ENCODE results near the gene TNFSF12. TPM values are rescaled to one million over a fixed set of nuclear protein-coding genes. Genes with fewer than 3 reads are reported as not detected.

The TNFSF12 gene, protein sequence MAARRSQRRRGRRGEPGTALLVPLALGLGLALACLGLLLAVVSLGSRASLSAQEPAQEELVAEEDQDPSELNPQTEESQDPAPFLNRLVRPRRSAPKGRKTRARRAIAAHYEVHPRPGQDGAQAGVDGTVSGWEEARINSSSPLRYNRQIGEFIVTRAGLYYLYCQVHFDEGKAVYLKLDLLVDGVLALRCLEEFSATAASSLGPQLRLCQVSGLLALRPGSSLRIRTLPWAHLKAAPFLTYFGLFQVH
- total RNA-seq (10 to 100 TPM; 15.1 to 46.5 TPM), polyA plus RNA-seq (10 to 100 TPM; 35.4 to 72.2 TPM)
- long read RNA-seq, donor 1, transcript TNFSF12-201 (7 exons, 1,553 nt): major isoform, 13 of 29 reads
- long read RNA-seq, donor 1, partial matches to known transcripts: 9 of 29 reads
- long read RNA-seq, donor 1, other reads (novel, unspliced or antisense): 6 of 29 reads
- long read RNA-seq, donor 2, transcript TNFSF12-201 (7 exons, 1,553 nt): major isoform, 6 of 8 reads
- long read RNA-seq, donor 2, partial matches to known transcripts: 0 of 8 reads
- long read RNA-seq, donor 2, other reads (novel, unspliced or antisense): 0 of 8 reads
- long read RNA-seq, donor 3, transcript TNFSF12-201 (7 exons, 1,553 nt): major isoform, 7 of 18 reads
- long read RNA-seq, donor 3, partial matches to known transcripts: 8 of 18 reads
- long read RNA-seq, donor 3, other reads (novel, unspliced or antisense): 0 of 18 reads
- long read RNA-seq, donor 4, partial matches to known transcripts: 0 of 4 reads
- long read RNA-seq, donor 4, other reads (novel, unspliced or antisense): 0 of 4 reads
- long read RNA-seq, donor 5, transcript TNFSF12-201 (7 exons, 1,553 nt): major isoform, 6 of 16 reads
- long read RNA-seq, donor 5, partial matches to known transcripts: 0 of 16 reads
- long read RNA-seq, donor 5, other reads (novel, unspliced or antisense): 9 of 16 reads

DNA sequence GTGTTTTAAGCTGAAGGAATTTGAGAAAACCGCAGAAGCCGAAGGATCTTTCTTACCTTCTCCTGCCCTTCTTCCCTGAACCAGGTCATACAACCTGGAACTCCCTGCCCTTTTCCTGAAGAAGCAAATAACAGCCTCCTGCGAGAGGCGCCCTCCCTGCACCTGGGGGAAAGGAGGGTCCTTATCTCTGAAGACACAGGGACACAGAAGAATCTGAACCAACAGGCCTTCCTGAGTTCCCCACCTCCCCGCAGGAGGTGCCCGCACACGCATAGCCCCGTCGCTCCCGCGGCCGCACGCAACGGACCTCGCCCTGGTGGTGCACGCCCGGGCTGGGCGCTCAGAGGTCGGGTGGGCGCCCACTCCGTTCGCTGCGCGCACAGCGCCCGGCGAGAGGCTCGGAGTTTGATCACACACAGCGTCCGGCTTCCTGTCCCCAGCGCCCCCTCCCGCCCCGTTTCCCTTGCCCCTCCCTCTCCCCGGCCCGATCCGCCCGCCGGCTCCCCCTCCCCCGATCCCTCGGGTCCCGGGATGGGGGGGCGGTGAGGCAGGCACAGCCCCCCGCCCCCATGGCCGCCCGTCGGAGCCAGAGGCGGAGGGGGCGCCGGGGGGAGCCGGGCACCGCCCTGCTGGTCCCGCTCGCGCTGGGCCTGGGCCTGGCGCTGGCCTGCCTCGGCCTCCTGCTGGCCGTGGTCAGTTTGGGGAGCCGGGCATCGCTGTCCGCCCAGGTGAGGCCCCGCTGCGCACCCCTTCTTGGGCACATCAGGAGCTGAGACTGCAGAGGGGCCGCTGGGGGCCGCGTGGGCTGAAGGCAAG lies at the start of gene TNFSF12:
TSS of gene TNFSF12 (plus strand) at position 474 of the 816 bp plus-strand sequence. CDS start at position 570, 96 bp downstream.
- peak within 1 kb of the TSS; percentile 67 to 93 for H3K9ac ChIP-seq (ENCODE audit: insufficient read depth in 1 of 2, low read length in 2 of 2)
- H3K36me3 ChIP-seq (ENCODE audit: control insufficient read depth in 4 of 4, insufficient read depth in 4 of 4, low read length in 4 of 4): peaks cover 0 to 3% (median under 1%) of the 10 kb centered on the region in 4 donors
- H3K4me3 ChIP-seq: peak within 1 kb of the TSS; percentile 74
- ATAC-seq (ENCODE audit: insufficient read depth, low FRiP score): peak; percentile 50
- peak within 1 kb of the TSS; percentile 66 to 91 for H3K27ac ChIP-seq (ENCODE audit: low read depth in 1 of 2, low read length in 1 of 2)
- WGBS, 2 donors: 1 to 6% methylated on average over 59 to 64 of the region's 65 CpGs
- H3K9me3 ChIP-seq (ENCODE audit: control insufficient read depth in 4 of 4, insufficient read depth in 3 of 4, low read length in 3 of 4): no peaks in the 10 kb centered on the region
- H3K4me1 ChIP-seq (ENCODE audit: control insufficient read depth in 5 of 5, insufficient read depth in 5 of 5, low read length in 5 of 5): peaks cover 0 to 10% (median 4%) of the 10 kb centered on the region in 5 donors
- peak; percentile 64 to 73 (median 68) for DNase-seq
- TF ChIP-seq, protein P1, sequence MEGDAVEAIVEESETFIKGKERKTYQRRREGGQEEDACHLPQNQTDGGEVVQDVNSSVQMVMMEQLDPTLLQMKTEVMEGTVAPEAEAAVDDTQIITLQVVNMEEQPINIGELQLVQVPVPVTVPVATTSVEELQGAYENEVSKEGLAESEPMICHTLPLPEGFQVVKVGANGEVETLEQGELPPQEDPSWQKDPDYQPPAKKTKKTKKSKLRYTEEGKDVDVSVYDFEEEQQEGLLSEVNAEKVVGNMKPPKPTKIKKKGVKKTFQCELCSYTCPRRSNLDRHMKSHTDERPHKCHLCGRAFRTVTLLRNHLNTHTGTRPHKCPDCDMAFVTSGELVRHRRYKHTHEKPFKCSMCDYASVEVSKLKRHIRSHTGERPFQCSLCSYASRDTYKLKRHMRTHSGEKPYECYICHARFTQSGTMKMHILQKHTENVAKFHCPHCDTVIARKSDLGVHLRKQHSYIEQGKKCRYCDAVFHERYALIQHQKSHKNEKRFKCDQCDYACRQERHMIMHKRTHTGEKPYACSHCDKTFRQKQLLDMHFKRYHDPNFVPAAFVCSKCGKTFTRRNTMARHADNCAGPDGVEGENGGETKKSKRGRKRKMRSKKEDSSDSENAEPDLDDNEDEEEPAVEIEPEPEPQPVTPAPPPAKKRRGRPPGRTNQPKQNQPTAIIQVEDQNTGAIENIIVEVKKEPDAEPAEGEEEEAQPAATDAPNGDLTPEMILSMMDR (IDR thresholded peaks at IDR 0.05; ENCODE audit: control extremely low read depth, extremely low read depth): no peak
- no peaks in the 10 kb centered on the region for H3K27me3 ChIP-seq (ENCODE audit: control insufficient read depth in 3 of 3, insufficient read depth in 3 of 3, low read length in 2 of 3)

GRCh38 chr17:7499161-7499560 lies 49.7 kb upstream of the TNFSF12 start:
- no peak overlapping the region for H3K9ac ChIP-seq (ENCODE audit: insufficient read depth in 1 of 2, low read length in 2 of 2)
- no peak for DNase-seq
- no peaks in the 10 kb centered on the region for H3K27me3 ChIP-seq (ENCODE audit: control insufficient read depth in 3 of 3, insufficient read depth in 3 of 3, low read length in 2 of 3)
- H3K9me3 ChIP-seq (ENCODE audit: control insufficient read depth in 4 of 4, insufficient read depth in 3 of 4, low read length in 3 of 4): no peaks in the 10 kb centered on the region
- H3K4me3 ChIP-seq: no peak overlapping the region
- no peaks in the 10 kb centered on the region for H3K4me1 ChIP-seq (ENCODE audit: control insufficient read depth in 5 of 5, insufficient read depth in 5 of 5, low read length in 5 of 5)
- TF ChIP-seq, protein P1 (IDR thresholded peaks at IDR 0.05; ENCODE audit: control extremely low read depth, extremely low read depth): no peak
- 88 to 94% methylated on average over 11 of the region's 11 CpGs for WGBS, 2 donors
- no peak for ATAC-seq (ENCODE audit: insufficient read depth, low FRiP score)
- H3K27ac ChIP-seq (ENCODE audit: low read depth in 1 of 2, low read length in 1 of 2): no peak overlapping the region
- peaks cover 42 to 73% (median 60%) of the 10 kb centered on the region in 4 donors for H3K36me3 ChIP-seq (ENCODE audit: control insufficient read depth in 4 of 4, insufficient read depth in 4 of 4, low read length in 4 of 4)

DNA sequence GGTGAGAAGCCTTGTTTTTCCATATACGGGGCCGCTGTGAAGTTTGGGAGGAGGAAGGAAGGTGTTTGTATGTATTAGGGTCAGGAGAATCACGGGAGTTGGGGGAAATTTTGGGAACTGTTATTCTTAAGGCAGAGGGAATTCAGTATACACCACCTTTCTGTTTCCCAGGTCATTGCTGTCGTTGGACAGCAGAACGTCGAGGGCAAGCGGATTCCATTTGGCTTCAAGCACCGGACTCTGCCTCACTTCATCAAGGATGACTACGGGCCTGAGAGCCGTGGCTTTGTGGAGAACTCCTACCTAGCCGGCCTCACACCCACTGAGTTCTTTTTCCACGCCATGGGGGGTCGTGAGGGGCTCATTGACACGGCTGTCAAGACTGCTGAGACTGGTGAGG lies 47.1 kb upstream of the TNFSF12 start:
- Histone ChIP-seq H3K9me3 (ENCODE audit: control insufficient read depth in 4 of 4, insufficient read depth in 3 of 4, low read length in 3 of 4) (no peaks in the 10 kb centered on the region), H3K4me3 (no peak overlapping the region), H3K36me3 (ENCODE audit: control insufficient read depth in 4 of 4, insufficient read depth in 4 of 4, low read length in 4 of 4) (peaks cover 47 to 70% (median 67%) of the 10 kb centered on the region in 4 donors), H3K4me1 (ENCODE audit: control insufficient read depth in 5 of 5, insufficient read depth in 5 of 5, low read length in 5 of 5) (no peaks in the 10 kb centered on the region), H3K27ac (ENCODE audit: low read depth in 1 of 2, low read length in 1 of 2) (no peak overlapping the region), H3K9ac (ENCODE audit: insufficient read depth in 1 of 2, low read length in 2 of 2) (no peak overlapping the region), H3K27me3 (ENCODE audit: control insufficient read depth in 3 of 3, insufficient read depth in 3 of 3, low read length in 2 of 3) (no peaks in the 10 kb centered on the region)
- ATAC-seq (ENCODE audit: insufficient read depth, low FRiP score): no peak
- no peak for DNase-seq
- TF ChIP-seq, protein P1 (IDR thresholded peaks at IDR 0.05; ENCODE audit: control extremely low read depth, extremely low read depth): no peak
- WGBS, 2 donors: 86 to 93% methylated on average over 14 of the region's 14 CpGs

Data from lung (tissue), 16 donors.